Activated CD4-positive, alpha-beta T cell treated with anti-CD3 and anti-CD28 coated beads for 36 hours (primary cell): Measurements from ENCODE around the gene COL4A6. TPM values are rescaled to one million over a fixed set of nuclear protein-coding genes. Genes with fewer than 3 reads are reported as not detected.

Experiments used
- ATAC-seq: fragments of 200-7000 bp; cut with Tn5 transposase; one replicate; pipeline ENCODE4 v1.10.0; 2021; ENCODE audit warnings: mild to moderate bottlenecking, moderate library complexity
- CTCF ChIA-PET: fragments of 350-600 bp; sonication (Branson Sonifier 250); formaldehyde crosslinking; loops from one replicate; lab custom pipeline; 2021; ENCODE audit warnings: antibody characterized with exemption; lab: Charles Lee
- POLR2A ChIA-PET: fragments of 350-600 bp; sonication (Branson Sonifier 250); formaldehyde crosslinking; loops from one replicate; lab custom pipeline; 2021; ENCODE audit warnings: antibody characterized with exemption, inconsistent platforms; lab: Charles Lee
- DNase-seq: peaks from one replicate; pipeline ENCODE4 v3.0.0-alpha.2; 2020
- H3K27ac Mint-ChIP-seq: one replicate; pipeline ENCODE4 v1.8.0; 2021; ENCODE audit warnings: mixed read lengths
- H3K27me3 Mint-ChIP-seq: one replicate; pipeline ENCODE4 v1.8.0; 2021; ENCODE audit warnings: mixed read lengths
- H3K36me3 Mint-ChIP-seq: one replicate; pipeline ENCODE4 v1.8.0; 2021; ENCODE audit warnings: low read depth, mixed read lengths
- H3K4me1 Mint-ChIP-seq: one replicate; pipeline ENCODE4 v1.8.0; 2021; ENCODE audit warnings: mixed read lengths
- H3K4me3 Mint-ChIP-seq: one replicate; pipeline ENCODE4 v1.8.0; 2021; ENCODE audit warnings: mild to moderate bottlenecking, moderate library complexity, mixed read lengths
- H3K9me3 Mint-ChIP-seq: one replicate; pipeline ENCODE4 v1.8.0; 2021; ENCODE audit warnings: low read depth, mixed read lengths
- intact Hi-C, 2 experiments: fragments of 100-400 bp; cut with DNase I in 1 of 2; cut with micrococcal nuclease in 1 of 2; formaldehyde crosslinking; loops; one replicate each; pipeline versions ENCODE4 v1.14.2 to v1.15.1; 2022 to 2024; cut with DNase I, micrococcal nuclease
- total RNA-seq, 2 experiments: library from RNA; stranded (reverse); gene quantifications; one replicate each; pipeline ENCODE4 v1.2.3, GENCODE V29; 2021

The COL4A6 gene
- total RNA-seq, 2 experiments from 2014 or later, result not detected

DNA sequence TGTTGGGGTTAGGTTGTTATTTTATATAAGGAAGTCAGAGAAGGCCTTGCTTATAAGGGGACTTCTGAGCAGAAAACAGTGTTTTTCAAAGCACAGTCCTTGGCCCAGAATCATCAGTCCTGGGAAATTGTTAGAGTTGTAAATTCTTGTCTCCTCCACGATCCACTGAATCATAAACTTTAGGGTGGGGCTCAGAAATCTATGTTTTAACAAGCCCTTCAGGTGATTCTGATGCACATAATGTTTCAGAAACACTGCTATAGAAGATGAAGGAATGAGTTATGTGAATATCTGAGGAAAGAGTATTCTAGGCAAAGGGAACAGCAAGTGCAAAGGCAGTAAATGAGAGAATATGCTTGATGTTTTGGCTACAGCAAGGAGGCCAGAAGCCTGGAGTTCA, 121.8 kb downstream of the COL4A6 start:
- Mint-ChIP-seq H3K27me3 (no peaks in the 10 kb centered on the region), H3K36me3 (no peaks in the 10 kb centered on the region), H3K4me3 (no peak overlapping the region), H3K9me3 (no peaks in the 10 kb centered on the region), H3K27ac (no peak overlapping the region), H3K4me1 (no peaks in the 10 kb centered on the region)
- no peak for DNase-seq
- intact Hi-C loops, result no loop called here
- ChIA-PET CTCF (no interaction called here), POLR2A (no interaction called here)
- ATAC-seq, result no peak

DNA sequence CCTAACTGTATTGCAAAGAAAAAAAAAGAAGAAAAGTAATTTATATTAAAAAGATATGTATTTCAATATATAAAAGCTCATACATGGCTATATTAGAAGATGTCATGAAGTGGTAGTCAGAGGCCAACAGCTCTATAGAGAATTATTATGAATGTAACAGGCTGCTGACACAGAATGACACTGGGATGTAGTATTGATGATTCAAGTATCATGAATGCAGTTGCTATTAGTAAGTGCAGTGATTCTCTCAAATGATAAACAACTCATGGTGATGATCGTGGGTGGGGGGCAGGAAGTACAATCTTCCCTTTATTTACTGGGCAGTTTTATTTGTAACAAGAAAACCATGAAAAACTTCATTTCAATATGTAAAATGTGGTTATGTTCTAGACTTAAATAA, 124.6 kb downstream of the COL4A6 start:
- Mint-ChIP-seq H3K4me3 (no peak overlapping the region), H3K9me3 (no peaks in the 10 kb centered on the region), H3K27me3 (no peaks in the 10 kb centered on the region), H3K36me3 (no peaks in the 10 kb centered on the region), H3K27ac (no peak overlapping the region), H3K4me1 (no peaks in the 10 kb centered on the region)
- DNase-seq (no peak), ATAC-seq (no peak)
- intact Hi-C loops, result no loop called here
- ChIA-PET CTCF (no interaction called here), POLR2A (no interaction called here)

DNA sequence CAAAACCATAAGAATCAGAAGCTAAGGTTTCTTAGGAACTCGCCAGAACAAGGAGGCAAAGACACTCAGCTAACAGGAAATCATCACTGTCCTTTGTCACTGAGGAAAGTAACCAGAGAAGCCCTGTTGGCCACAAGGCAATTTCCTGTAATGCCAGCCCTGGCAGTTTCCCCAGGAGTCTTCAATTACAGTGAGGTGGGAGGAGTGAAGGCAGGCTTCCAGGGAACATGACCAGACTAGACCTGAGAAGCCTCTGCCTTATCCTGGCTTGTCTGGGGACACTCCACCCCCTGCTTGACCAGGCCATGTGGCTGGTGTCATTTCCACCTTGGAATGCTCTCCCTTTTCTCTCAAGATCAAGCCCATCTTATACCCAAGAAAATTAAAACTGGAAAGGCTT, 125.3 kb downstream of the COL4A6 start:
- Mint-ChIP-seq H3K4me1 (no peaks in the 10 kb centered on the region), H3K36me3 (no peaks in the 10 kb centered on the region), H3K9me3 (no peaks in the 10 kb centered on the region), H3K4me3 (no peak overlapping the region), H3K27ac (no peak overlapping the region), H3K27me3 (no peaks in the 10 kb centered on the region)
- DNase-seq, result no peak
- intact Hi-C loops, result no loop called here
- no peak for ATAC-seq
- ChIA-PET POLR2A (no interaction called here), CTCF (no interaction called here)

- POLR2A ChIA-PET, result no interaction called here
- Mint-ChIP-seq H3K27ac (no peak overlapping the region), H3K4me3 (no peak overlapping the region), H3K27me3 (no peaks in the 10 kb centered on the region), H3K9me3 (no peaks in the 10 kb centered on the region), H3K4me1 (no peaks in the 10 kb centered on the region), H3K36me3 (no peaks in the 10 kb centered on the region)
- no peak for ATAC-seq
- CTCF ChIA-PET, result no interaction called here
- no peak for DNase-seq
- intact Hi-C loops, result no loop called here
These were observed 126.2 kb downstream of the COL4A6 start for GRCh38 chrX:108312011-108312410.

GRCh38 chrX:108310506-108310905, 127.7 kb downstream of the COL4A6 start:
- Mint-ChIP-seq H3K4me1 (no peaks in the 10 kb centered on the region), H3K36me3 (no peaks in the 10 kb centered on the region), H3K27me3 (no peaks in the 10 kb centered on the region), H3K27ac (no peak overlapping the region), H3K4me3 (no peak overlapping the region), H3K9me3 (no peaks in the 10 kb centered on the region)
- POLR2A ChIA-PET, result no interaction called here
- intact Hi-C loops, result no loop called here
- DNase-seq, result no peak
- no peak for ATAC-seq
- CTCF ChIA-PET, result no interaction called here

DNA sequence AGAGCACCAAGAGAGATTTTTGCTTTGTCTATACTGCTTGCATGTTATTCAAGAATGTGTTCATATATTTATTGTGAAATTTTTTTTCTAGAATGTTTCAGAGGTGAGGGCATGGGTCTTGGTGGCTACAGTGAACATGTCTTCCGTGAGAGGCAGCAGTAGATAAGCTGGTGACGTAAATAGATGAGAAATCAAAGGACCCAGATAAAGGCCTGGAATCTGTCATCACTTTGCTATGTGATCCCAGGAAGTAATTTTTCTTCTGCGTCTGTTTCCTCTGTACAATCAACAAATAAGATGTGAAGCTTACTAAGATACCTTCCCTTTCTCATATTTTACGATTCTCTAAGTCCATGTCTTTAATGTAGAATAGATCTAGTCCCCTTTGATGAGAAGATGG, 129.1 kb downstream of the COL4A6 start:
- Mint-ChIP-seq H3K27me3 (no peaks in the 10 kb centered on the region), H3K27ac (no peak overlapping the region), H3K9me3 (no peaks in the 10 kb centered on the region), H3K4me1 (no peaks in the 10 kb centered on the region), H3K4me3 (no peak overlapping the region), H3K36me3 (no peaks in the 10 kb centered on the region)
- DNase-seq (no peak), ATAC-seq (no peak)
- intact Hi-C loops, result no loop called here
- CTCF ChIA-PET, result no interaction called here
- POLR2A ChIA-PET, result no interaction called here

- Mint-ChIP-seq H3K27ac (no peak overlapping the region), H3K36me3 (no peaks in the 10 kb centered on the region), H3K27me3 (peaks cover 3% of the 10 kb centered on the region), H3K9me3 (no peaks in the 10 kb centered on the region), H3K4me1 (no peaks in the 10 kb centered on the region), H3K4me3 (no peak overlapping the region)
- no peak for DNase-seq
- ATAC-seq, result no peak
- intact Hi-C loops, result no loop called here
- POLR2A ChIA-PET, result no interaction called here
- CTCF ChIA-PET, result no interaction called here
These were observed 130.8 kb downstream of the COL4A6 start for GRCh38 chrX:108307132-108308085.

- intact Hi-C loops, result no loop called here
- ChIA-PET POLR2A (no interaction called here), CTCF (no interaction called here)
- DNase-seq (no peak), ATAC-seq (no peak)
- Mint-ChIP-seq H3K9me3 (no peaks in the 10 kb centered on the region), H3K27me3 (peaks cover 3% of the 10 kb centered on the region), H3K36me3 (no peaks in the 10 kb centered on the region), H3K4me1 (no peaks in the 10 kb centered on the region), H3K27ac (no peak overlapping the region), H3K4me3 (no peak overlapping the region)
These were observed 132.1 kb downstream of the COL4A6 start for GRCh38 chrX:108306086-108306485.

DNA sequence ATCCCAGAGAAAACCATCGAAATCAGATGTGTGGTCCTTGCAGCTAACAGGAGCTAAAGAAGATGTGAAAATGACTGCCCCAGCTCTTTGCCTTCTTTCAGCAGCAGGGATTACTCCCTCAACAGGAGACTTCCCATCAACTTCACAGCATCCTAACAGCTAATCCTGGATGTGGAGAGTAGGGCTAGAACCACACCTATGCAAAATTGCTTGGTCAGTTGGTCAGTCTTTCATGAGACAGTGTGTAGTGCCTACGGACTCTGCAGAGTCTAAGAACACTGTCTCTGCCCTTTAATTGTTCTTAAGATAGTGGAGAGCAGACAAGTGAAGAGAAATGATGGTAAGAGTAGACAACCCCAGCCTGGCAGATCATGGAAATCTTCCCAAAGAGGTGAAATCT, 133.5 kb downstream of the COL4A6 start:
- Mint-ChIP-seq H3K36me3 (no peaks in the 10 kb centered on the region), H3K27ac (no peak overlapping the region), H3K27me3 (peaks cover 3% of the 10 kb centered on the region), H3K9me3 (no peaks in the 10 kb centered on the region), H3K4me1 (no peaks in the 10 kb centered on the region), H3K4me3 (no peak overlapping the region)
- no peak for DNase-seq
- CTCF ChIA-PET, result no interaction called here
- no peak for ATAC-seq
- intact Hi-C loops, result loop anchor here in 1 of 2 experiments (5.0 kb wide), 1 partner anchor 82 kb away; no protein-coding TSS in a partner anchor
- POLR2A ChIA-PET, result no interaction called here

DNA sequence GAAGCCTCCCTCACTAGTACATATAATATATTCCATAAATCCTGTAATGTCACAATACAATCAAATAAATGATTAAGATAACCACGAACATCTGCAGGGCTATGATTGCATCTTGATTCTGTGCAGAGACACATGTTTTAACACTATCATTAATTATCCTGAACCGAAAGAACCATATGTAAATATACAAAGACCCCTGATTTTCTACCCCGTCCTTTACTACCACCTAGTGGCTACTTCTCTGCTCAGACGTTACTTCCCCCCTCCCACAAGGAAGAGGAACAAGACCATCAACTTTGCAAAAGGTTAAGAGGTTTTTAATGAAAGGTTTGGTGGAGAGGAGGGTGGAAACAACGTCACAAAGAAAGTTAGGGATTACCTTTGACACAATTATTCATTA, 134.0 kb downstream of the COL4A6 start:
- H3K27me3 Mint-ChIP-seq, result peaks cover 3% of the 10 kb centered on the region
- no peaks in the 10 kb centered on the region for H3K4me1 Mint-ChIP-seq
- H3K9me3 Mint-ChIP-seq, result no peaks in the 10 kb centered on the region
- H3K36me3 Mint-ChIP-seq, result no peaks in the 10 kb centered on the region
- ATAC-seq, result no peak
- no peak for DNase-seq
- POLR2A ChIA-PET, result no interaction called here
- intact Hi-C loops, result loop anchor here in 1 of 2 experiments (5.0 kb wide), 1 partner anchor 82 kb away; no protein-coding TSS in a partner anchor
- H3K27ac Mint-ChIP-seq, result no peak overlapping the region
- CTCF ChIA-PET, result no interaction called here
- no peak overlapping the region for H3K4me3 Mint-ChIP-seq

GRCh38 chrX:108303682-108304081, 134.5 kb downstream of the COL4A6 start:
- ATAC-seq, result no peak
- POLR2A ChIA-PET, result no interaction called here
- Mint-ChIP-seq H3K36me3 (no peaks in the 10 kb centered on the region), H3K4me3 (no peak overlapping the region), H3K27ac (no peak overlapping the region), H3K9me3 (no peaks in the 10 kb centered on the region), H3K4me1 (no peaks in the 10 kb centered on the region), H3K27me3 (peaks cover 3% of the 10 kb centered on the region)
- DNase-seq, result no peak
- intact Hi-C loops, result loop anchor here in 1 of 2 experiments (5.0 kb wide), 1 partner anchor 81 kb away; no protein-coding TSS in a partner anchor
- CTCF ChIA-PET, result no interaction called here

DNA sequence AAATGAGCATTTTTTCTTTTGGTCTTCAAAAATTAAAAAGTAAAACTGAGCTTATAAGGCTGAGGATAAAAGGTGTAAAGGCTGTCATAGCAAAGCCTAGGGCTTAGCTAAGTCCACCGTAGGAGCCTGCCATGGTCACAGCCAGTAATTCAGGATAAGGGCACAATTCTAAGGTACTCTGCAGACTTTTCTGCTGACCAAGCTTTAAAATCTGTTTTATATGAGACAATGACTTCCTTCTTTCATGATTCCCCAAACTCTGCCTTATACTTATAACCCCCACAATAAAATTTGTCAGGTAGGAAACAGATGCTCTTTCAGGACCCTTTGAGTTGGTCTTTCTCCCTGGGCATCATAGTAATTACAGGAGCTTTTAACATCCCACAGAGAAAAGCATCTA, 138.5 kb downstream of the COL4A6 start:
- intact Hi-C loops, result loop anchor here in 1 of 2 experiments (5.0 kb wide), 1 partner anchor 77 kb away; no protein-coding TSS in a partner anchor
- DNase-seq (no peak), ATAC-seq (no peak)
- no peaks in the 10 kb centered on the region for H3K36me3 Mint-ChIP-seq
- H3K27ac Mint-ChIP-seq, result no peak overlapping the region
- no peak overlapping the region for H3K4me3 Mint-ChIP-seq
- CTCF ChIA-PET, result interaction anchor here (0.5 to 0.7 kb wide), 2 partner anchors 638 to 1369 kb away, joined by 3 to 4 read pairs; no protein-coding TSS in a partner anchor
- H3K4me1 Mint-ChIP-seq, result no peaks in the 10 kb centered on the region
- no peaks in the 10 kb centered on the region for H3K9me3 Mint-ChIP-seq
- peaks cover 3% of the 10 kb centered on the region for H3K27me3 Mint-ChIP-seq
- POLR2A ChIA-PET, result no interaction called here
